Stimulated activated CD8-positive, alpha-beta memory T cell treated with anti-CD3 and anti-CD28 coated beads, Interleukin-7, amount 100 ng/mL, for 48 hours (primary cell): ENCODE measurements around the gene FAM110D.

Experiments used
- DNase-seq, 2 donors: peaks; one replicate each; pipeline ENCODE4 v3.0.0-alpha.2; 2020; ENCODE audit warnings: low read depth in 1 of 2; ENCODE audit errors: extremely low read depth in 1 of 2

FAM110D gene

GRCh38 chr1:26181586-26182382 lies 22.9 kb downstream of the FAM110D start:
- DNase-seq = no peak

GRCh38 chr1:26182383-26182696 lies 23.5 kb downstream of the FAM110D start:
- DNase-seq = no peak

GRCh38 chr1:26184086-26184485 lies 25.2 kb downstream of the FAM110D start:
- DNase-seq = no peak

GRCh38 chr1:26184883-26185282 lies 26.0 kb downstream of the FAM110D start:
- no peak for DNase-seq

- DNase-seq = no peak
Measured at GRCh38 chr1:26187882-26188281, 29.0 kb downstream of the FAM110D start.

- no peak for DNase-seq
Measured at GRCh38 chr1:26188477-26188876, 29.6 kb downstream of the FAM110D start.

- DNase-seq = no peak
Measured at GRCh38 chr1:26189331-26189730, 30.5 kb downstream of the FAM110D start.

- DNase-seq = no peak
Measured at GRCh38 chr1:26189751-26190275, 30.9 kb downstream of the FAM110D start.

- DNase-seq = no peak
Measured at GRCh38 chr1:26190373-26190987, 31.6 kb downstream of the FAM110D start, which contains the start of gene CATSPER4. TSS of gene CATSPER4 (plus strand) at chr1:26190602. CDS start at chr1:26190628, 26 bp downstream.

GRCh38 chr1:26191739-26192138 lies 32.9 kb downstream of the FAM110D start:
- DNase-seq = no peak

GRCh38 chr1:26195805-26196204 lies 36.9 kb downstream of the FAM110D start:
- DNase-seq = no peak

- DNase-seq = no peak
Measured at GRCh38 chr1:26197301-26197700, 38.4 kb downstream of the FAM110D start.

GRCh38 chr1:26197813-26198212 lies 38.9 kb downstream of the FAM110D start:
- DNase-seq = no peak

GRCh38 chr1:26200413-26200812 lies 41.5 kb downstream of the FAM110D start:
- no peak for DNase-seq

GRCh38 chr1:26203642-26204318 lies 44.9 kb downstream of the FAM110D start:
- DNase-seq = no peak

GRCh38 chr1:26210147-26210870 lies 51.4 kb downstream of the FAM110D start:
- DNase-seq = no peak

- no peak for DNase-seq
Measured at GRCh38 chr1:26212726-26213125, 53.8 kb downstream of the FAM110D start.

- DNase-seq = no peak
Measured at GRCh38 chr1:26213335-26213905, 54.5 kb downstream of the FAM110D start.
